ENCODE measurements around the gene SPANXA2. TPM values are rescaled to one million over a fixed set of nuclear protein-coding genes. Genes with fewer than 3 reads are reported as not detected.

SPANXA2 gene, protein sequence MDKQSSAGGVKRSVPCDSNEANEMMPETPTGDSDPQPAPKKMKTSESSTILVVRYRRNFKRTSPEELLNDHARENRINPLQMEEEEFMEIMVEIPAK
- total RNA-seq = not detected in 2 replicates

GRCh38 chrX:141589408-141589807, at the start of gene SPANXA2:
Gene SPANXA2, plus strand, starts transcription at chrX:141589708. Its CDS starts 60 bp downstream, at chrX:141589768.

DNA sequence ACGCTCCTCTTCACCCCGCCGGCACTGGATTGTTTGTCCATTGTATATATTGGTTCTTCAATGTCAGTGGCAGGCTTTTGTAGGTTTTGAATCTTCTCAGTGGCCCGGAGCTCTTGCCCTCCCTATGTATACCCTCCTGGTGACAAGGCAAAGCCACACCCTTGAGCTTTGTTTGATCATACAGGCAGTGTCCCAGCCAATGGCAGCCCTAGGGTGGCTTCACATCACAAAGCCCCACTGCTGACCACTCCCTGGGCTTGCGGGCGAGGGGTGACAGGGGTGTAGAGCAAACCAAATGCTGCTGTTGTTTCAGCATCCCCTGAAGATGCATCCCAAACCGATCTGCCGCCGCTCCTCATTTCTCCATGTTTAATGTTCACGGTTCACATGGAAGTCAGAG, 4.9 kb upstream of the SPANXA2 start, which contains the start of gene SPANXA1:
Gene SPANXA1 (minus strand): TSS at position 101 of the 400 bp plus-strand sequence. CDS start 60 bp downstream, at position 41.

Other genes starting within 250 kb of the SPANXA2 start
- gene SPANXA1, start 5.0 kb upstream of the SPANXA2 start, total RNA-seq = not detected in 2 replicates
- not detected in 2 replicates for gene SPANXD, start 109.0 kb downstream of the SPANXA2 start, total RNA-seq
- gene MAGEC3, start 248.6 kb downstream of the SPANXA2 start, total RNA-seq = not detected in 2 replicates